Bronchial epithelial cell (primary cell): ENCODE measurements around the gene GRM8. TPM values are rescaled to one million over a fixed set of nuclear protein-coding genes. Genes with fewer than 3 reads are reported as not detected.

ENCODE experiments used
- DNase-seq: peaks from one replicate; pipeline ENCODE4 v3.0.0-alpha.2; 2010; ENCODE audit warnings: low read depth
- FAIRE-seq: peaks from 2 replicates; lab custom pipeline; 2011; peaks lifted over from hg19 to GRCh38; lab: Jason Lieb, UNC
- H3K27me3 ChIP-seq: 2 replicates; pipeline ENCODE4 v1.5.1; 2011; ENCODE audit warnings: low read length; ENCODE audit not compliant: control insufficient read depth, insufficient read depth
- H3K36me3 ChIP-seq: 2 replicates; pipeline ENCODE4 v1.5.1; 2011; ENCODE audit warnings: low read length; ENCODE audit not compliant: control insufficient read depth, insufficient read depth
- H3K4me3 ChIP-seq: 2 replicates; pipeline ENCODE4 v1.5.1; 2011; ENCODE audit warnings: mild to moderate bottlenecking, low read depth, low read length, control low read depth
- CTCF ChIP-seq: IDR thresholded peaks from 2 replicates; pipeline ENCODE4 v1.5.1; 2011; ENCODE audit warnings: mild to moderate bottlenecking, moderate library complexity, low read length, control low read depth, inconsistent platforms; ENCODE audit not compliant: insufficient read depth, severe bottlenecking
- total RNA-seq: library from RNA; depleted of rRNA; stranded (reverse); fragments of >200 nt; gene quantifications from 2 replicates; pipeline ENCODE4 v1.2.1, GENCODE V29; 2014

Gene GRM8
- total RNA-seq, 1 donor from 2014 or later: not detected

- no peak for FAIRE-seq
- no peak overlapping the region for H3K4me3 ChIP-seq
- no peaks in the 10 kb centered on the region for H3K27me3 ChIP-seq
- TF ChIP-seq CTCF: no peak
- no peaks in the 10 kb centered on the region for H3K36me3 ChIP-seq
- no peak for DNase-seq
These were observed 408.9 kb downstream of the GRM8 start for GRCh38 chr7:126843883-126844282.

DNA sequence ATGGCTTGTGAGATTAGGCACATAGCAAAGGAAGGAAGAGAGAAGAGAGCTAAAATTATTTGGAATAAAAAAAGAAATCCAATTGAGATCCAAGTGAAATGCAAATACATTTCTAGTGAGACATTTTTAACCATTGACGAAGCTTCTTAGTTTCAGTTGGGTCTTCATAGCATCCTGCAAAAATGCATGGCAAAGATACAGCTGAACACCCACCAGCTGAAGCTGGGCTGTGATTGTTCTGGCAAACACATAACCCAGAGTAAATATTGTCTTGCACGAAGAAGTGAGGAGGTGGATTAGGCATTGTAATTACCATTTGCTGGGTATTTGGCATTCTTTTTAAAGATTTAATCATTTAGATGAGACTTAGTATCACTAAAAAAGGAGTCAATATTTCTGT lies 409.4 kb downstream of the GRM8 start:
- no peak for DNase-seq
- FAIRE-seq: no peak
- Histone ChIP-seq H3K4me3 (no peak overlapping the region), H3K36me3 (no peaks in the 10 kb centered on the region), H3K27me3 (no peaks in the 10 kb centered on the region)
- TF ChIP-seq CTCF: no peak

DNA sequence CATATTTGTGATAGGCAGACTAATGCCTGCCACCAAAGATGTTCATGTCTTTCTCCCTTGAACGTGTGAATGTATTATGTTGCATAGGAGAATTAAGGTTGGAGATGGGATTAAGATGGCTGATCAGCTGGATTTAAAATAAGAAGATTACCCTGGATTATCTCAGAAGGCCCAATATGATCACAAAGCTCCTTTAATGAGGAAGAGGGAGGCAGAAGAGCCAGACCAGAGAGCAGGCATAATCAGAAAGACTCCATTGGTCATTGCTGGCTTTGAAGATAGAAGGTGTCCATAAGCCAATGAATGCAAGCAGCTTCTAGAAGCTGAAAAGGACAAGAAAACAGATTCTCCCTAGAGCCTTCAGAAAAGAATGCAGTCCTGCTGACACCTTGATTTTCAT lies 410.3 kb downstream of the GRM8 start:
- TF ChIP-seq CTCF: no peak
- DNase-seq: no peak
- no peak for FAIRE-seq
- Histone ChIP-seq H3K4me3 (no peak overlapping the region), H3K27me3 (no peaks in the 10 kb centered on the region), H3K36me3 (no peaks in the 10 kb centered on the region)

GRCh38 chr7:126840869-126841268 lies 411.9 kb downstream of the GRM8 start:
- no peaks in the 10 kb centered on the region for H3K27me3 ChIP-seq
- TF ChIP-seq CTCF: no peak
- FAIRE-seq (no peak), DNase-seq (peak; percentile 22)
- no peak overlapping the region for H3K4me3 ChIP-seq
- H3K36me3 ChIP-seq: no peaks in the 10 kb centered on the region

- DNase-seq: no peak
These were observed 413.1 kb downstream of the GRM8 start for GRCh38 chr7:126839624-126840023.

More at GRCh38 chr7:126839624-126840023, 413.1 kb downstream of the GRM8 start:
- Histone ChIP-seq H3K36me3 (no peaks in the 10 kb centered on the region), H3K4me3 (no peak overlapping the region), H3K27me3 (no peaks in the 10 kb centered on the region)
- TF ChIP-seq CTCF: no peak
- no peak for FAIRE-seq
